ENCODE measurements around the gene AKAIN1. TPM values are rescaled to one million over a fixed set of nuclear protein-coding genes. Genes with fewer than 3 reads are reported as not detected.

The AKAIN1 gene
- not detected in 5 replicates for total RNA-seq (2022; extraction: Qiagen RNA extraction)

DNA sequence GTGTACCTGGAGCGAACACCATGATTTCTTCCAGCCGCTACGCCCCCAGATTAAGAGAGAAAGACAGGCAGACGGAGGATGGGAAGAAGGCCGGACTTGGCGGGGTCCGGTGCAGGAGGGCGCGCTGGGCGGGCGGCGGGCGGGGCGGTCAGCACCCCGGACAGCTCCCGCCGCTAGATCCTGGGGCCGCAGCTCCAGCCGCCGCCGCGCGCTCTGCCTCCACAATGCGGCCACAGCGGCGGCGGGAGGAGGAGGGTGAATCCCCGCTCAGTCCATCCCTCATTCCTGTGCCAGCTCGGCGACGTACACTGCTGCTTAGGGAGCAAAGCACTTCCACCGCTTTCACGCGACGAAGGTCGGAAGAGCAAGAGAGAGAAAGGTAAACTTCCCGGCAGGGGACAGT, at the start of gene AKAIN1:
AKAIN1 (minus strand) TSS at position 226 of the 403 bp plus-strand sequence; CDS start at position 22, 204 bp downstream.

Other genes with a start within 250 kb of the AKAIN1 start
- gene ZBTB14, start 98.5 kb upstream of the AKAIN1 start, total RNA-seq (2022; extraction: Qiagen RNA extraction) = 6.3 to 7.3 TPM (median 6.6 TPM) in 5 replicates